ENCODE data around the gene OGFR.

- TF ChIP-seq CTCF (IDR thresholded peaks at IDR 0.05; ENCODE audit: insufficient read depth, low read depth, low read length) = no peak
- TF ChIP-seq EZH2 (IDR thresholded peaks at IDR 0.05; ENCODE audit: insufficient read depth, low read length) = no peak
Observed at GRCh38 chr20:62776035-62776691, 28.5 kb upstream of the OGFR start.

Measured in astrocyte (in vitro differentiated cells and primary cell).